Astrocyte of the spinal cord (primary cell): ENCODE results near the gene WHRN.

Experiments
- DNase-seq: peaks from one replicate; pipeline ENCODE4 v3.0.0; 2011; ENCODE audit warnings: low read depth, low spot score
- H3K4me3 ChIP-seq: 2 replicates; pipeline ENCODE4 v1.5.1; 2011; ENCODE audit warnings: low read depth, mild to moderate bottlenecking, low read length, moderate library complexity
- CTCF ChIP-seq: IDR thresholded peaks from 2 replicates; pipeline ENCODE4 v1.5.1; 2012; ENCODE audit warnings: low read depth, mild to moderate bottlenecking, low read length, inconsistent platforms
- in situ Hi-C: cut with HindIII; loops from 2 replicates; pipeline ENCODE4 v1.10.0; 2017; ENCODE audit warnings: low sequenced_read_pairs

The WHRN gene

GRCh38 chr9:114386361-114386885 lies 118.8 kb downstream of the WHRN start:
- DNase-seq: no peak
- TF ChIP-seq CTCF: no peak
- H3K4me3 ChIP-seq: peak overlapping the region; percentile 67
- in situ Hi-C loops: no loop called here

DNA sequence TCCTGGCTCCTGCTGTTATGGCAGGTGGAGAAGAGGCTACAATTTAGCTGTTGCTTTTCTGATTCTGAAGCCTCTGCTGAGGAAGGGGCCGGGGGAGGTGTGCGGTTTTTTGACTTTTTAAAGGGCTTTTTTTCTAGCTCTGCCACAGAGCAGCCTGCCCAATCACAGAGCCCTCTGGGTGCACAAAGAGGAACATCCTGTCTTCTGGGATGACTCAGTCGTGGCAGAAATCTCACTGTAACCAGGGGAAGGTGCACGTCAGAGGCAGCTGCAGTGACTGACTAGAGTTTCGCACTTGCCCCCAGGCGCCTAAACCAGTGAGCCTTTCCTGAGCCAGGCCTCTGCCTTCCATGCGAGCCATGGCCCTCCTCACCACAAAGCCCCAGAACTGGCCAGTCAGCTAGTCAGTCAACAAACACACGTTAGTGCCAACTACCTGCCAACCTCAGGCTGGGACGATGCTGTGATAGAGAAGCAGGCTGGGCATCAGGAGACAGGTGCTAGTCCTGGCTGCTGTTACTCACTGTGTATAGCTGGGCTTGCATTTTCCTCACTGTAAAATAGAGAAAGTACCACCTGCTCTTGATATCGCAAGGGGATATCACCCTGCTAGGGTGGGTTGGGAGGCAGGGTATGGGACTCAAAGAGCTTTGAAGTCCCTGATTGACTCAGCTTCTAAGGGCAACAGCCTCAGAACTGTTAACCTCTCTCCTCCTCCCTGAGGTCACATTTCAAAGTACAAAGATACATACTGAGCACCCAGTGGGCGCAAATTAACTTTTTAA lies 119.7 kb downstream of the WHRN start:
- in situ Hi-C loops: no loop called here
- TF ChIP-seq CTCF: no peak
- DNase-seq: peak; percentile 86
- no peak overlapping the region for H3K4me3 ChIP-seq

- H3K4me3 ChIP-seq: no peak overlapping the region
- DNase-seq: no peak
- no peak for TF ChIP-seq CTCF
- in situ Hi-C loops: no loop called here
Measured at GRCh38 chr9:114384836-114385396, 120.4 kb downstream of the WHRN start.

GRCh38 chr9:114384341-114384740 lies 120.9 kb downstream of the WHRN start:
- no peak for TF ChIP-seq CTCF
- H3K4me3 ChIP-seq: no peak overlapping the region
- in situ Hi-C loops: no loop called here
- no peak for DNase-seq

DNA sequence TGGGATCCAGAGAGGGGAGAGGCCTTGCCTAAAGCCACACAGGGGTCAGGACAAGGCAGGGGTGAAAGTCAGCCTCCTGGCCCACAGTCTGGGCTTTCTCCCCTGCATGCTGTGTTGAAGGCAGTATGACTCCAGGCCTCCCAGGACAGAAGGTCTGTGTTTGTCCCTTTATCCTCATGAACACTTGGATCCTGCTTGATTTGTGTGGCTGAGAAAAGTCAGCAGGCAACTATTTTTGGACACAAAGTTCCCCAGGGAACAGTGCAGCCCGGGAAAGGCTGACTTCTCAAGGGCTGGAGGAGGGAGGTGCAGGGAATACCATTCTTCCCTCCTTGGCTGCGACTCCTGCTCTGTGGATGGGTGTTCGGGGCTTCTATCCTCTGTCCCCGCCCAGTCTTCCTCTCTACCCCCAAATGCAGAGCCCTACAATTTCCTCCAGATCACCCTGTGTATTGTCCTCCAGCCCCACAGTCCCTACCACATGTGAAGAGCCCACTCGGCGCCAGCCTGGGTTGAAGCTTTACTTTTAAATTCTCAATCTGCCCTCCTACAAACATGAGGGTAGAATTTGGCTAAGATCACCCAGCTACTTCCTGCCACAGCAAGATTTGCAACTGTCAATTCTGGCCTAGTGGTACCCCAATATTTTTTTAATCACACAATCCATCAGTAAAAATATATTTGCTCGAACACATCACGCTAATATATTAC lies 121.6 kb downstream of the WHRN start:
- in situ Hi-C loops: no loop called here
- peak; percentile 30 for DNase-seq
- no peak for TF ChIP-seq CTCF
- no peak overlapping the region for H3K4me3 ChIP-seq

DNA sequence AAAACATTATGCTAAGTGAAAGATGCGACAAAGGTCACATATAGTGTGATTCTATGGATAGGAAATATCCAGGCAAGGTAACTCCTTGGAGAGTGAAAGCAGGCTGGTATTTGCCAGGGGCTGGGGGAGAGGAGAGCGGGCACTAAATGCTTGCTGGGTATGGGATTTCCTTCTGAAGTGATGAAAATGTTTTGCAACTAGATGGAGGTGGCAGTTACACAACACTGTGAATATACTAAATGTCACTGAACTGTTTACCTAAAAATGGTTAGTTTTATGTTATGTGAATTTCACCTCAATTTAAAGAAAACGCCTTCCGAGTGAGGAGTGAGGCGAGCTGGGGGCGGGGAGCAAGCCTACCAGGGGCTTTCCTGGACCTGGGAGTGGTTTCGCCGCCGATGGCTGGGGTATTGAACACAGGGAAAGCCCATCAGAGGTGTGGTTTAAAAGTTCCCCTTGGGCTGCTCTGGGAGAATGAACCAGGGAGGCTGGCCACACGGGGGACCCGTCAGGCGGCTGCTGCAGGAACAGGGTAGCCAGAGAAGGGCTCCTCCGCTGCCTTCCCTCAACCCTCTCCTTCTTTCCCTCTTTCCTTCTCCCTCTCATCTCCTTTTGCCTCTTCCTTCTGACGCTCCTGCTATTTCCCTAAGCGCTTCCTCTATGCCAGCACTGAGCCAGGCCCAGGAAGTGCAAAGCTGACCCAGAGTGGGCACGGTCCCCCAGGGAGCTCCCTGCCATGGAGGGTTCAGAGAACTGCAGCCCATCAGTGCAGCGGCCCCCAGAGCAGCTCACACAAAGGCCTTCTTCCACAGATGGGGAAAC lies 122.4 kb downstream of the WHRN start:
- DNase-seq: no peak
- TF ChIP-seq CTCF: peak; percentile 29
- H3K4me3 ChIP-seq: no peak overlapping the region
- in situ Hi-C loops: no loop called here
